ENCODE results near the gene CCDC171. TPM values are rescaled to one million over a fixed set of nuclear protein-coding genes. Genes with fewer than 3 reads are reported as not detected.

CCDC171 gene
- total RNA-seq, 2 donors from 2014 or later: 0.52 to 1.5 TPM

DNA sequence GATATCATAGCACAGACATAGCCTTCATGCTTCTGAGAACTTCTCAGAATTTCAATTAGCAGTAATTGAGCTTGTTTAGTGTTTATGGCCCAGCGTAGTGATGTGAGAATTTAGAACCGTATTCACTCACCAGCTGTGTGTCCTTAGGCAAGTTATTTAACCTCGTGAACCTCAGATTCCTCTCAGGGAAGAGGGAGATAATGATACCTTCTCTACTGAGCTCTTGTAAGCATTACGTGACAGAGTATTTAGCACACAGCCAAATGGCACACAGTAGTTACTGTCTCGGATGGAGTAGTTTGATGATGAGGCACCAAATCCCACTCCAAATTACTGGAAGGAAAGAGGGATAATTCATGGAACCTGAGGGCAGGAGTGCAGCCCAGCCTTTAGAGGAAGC is 429.3 kb downstream of the CCDC171 start:
- no peaks in the 10 kb centered on the region for H3K9me3 ChIP-seq (ENCODE audit: control insufficient read depth, low read length, poor library complexity, severe bottlenecking)
- Mint-ChIP-seq H3K27ac (no peak overlapping the region), H3K27me3 (no peaks in the 10 kb centered on the region), H3K4me1 (no peaks in the 10 kb centered on the region), H3K36me3 (ENCODE audit: low read depth) (no peaks in the 10 kb centered on the region), H3K4me3 (no peak overlapping the region)
- DNase-seq: no peak
- no peak for ATAC-seq

DNA sequence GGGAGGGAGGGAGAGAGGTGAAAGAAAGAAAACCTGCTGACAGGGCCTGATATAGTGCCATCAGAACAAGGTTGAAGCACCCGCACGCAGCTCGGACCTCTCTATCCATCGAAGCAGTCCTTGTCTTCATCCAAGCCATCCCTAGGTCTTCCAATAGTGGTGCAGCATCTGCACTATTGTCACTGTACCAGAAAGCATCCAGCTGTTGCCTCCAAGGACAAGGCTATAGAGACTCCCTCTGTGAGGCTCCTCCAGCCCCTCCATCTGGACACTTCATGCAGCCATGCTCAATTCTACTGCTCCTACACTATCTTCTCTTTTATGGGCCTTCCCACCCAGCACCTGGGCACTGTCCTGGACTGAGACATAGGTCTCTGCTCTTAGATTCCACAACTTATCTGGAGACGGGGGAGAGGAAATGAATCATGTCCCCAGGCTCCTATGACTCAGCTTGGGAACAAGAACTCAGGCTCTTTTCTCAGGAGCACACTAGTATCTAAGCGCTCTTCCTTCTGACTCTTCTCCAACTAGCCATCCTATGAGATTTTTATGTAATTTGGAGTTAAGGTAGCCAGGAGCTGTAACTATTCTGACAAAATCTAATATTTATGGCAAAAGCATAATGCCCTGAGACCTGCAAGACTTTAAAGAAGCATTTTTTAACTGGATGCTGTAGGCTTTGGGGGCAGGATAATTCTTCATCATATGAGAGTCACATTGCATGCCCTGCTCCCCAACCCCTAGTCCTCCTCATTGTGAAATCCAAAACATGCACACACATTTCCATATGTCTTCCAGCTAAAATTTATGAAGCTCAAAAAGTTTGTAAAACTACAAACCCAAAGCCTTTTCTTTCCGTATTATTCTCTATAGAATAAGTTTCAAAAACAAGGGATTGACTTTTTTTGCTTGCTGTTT is 446.8 kb downstream of the CCDC171 start:
- Mint-ChIP-seq H3K27ac (no peak overlapping the region), H3K4me3 (no peak overlapping the region), H3K36me3 (ENCODE audit: low read depth) (no peaks in the 10 kb centered on the region), H3K27me3 (no peaks in the 10 kb centered on the region), H3K4me1 (no peaks in the 10 kb centered on the region)
- H3K9me3 ChIP-seq (ENCODE audit: control insufficient read depth, low read length, poor library complexity, severe bottlenecking): peaks cover 3% of the 10 kb centered on the region
- no peak for DNase-seq
- ATAC-seq: no peak

DNA sequence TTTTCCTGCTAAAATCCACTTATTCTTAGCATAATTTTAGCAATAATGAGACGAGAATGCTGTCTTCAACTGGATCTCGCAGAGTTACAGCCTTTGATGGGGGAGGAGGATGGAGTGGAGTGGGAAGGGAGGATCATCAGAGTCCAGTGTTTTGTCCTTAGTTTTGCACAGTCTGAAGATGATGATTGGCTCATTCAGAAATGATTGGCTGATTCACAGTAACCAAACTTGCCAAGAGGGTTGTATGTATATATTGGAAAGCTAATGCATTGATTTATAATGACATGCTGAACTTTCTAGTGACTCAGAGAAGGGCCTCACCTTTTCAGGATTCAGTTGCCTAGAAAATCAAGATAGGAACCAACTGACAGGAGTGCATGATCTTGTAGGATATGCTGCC is 448.0 kb downstream of the CCDC171 start:
- Mint-ChIP-seq H3K4me1 (no peaks in the 10 kb centered on the region), H3K36me3 (ENCODE audit: low read depth) (no peaks in the 10 kb centered on the region), H3K27ac (no peak overlapping the region), H3K27me3 (no peaks in the 10 kb centered on the region), H3K4me3 (no peak overlapping the region)
- peaks cover 3% of the 10 kb centered on the region for H3K9me3 ChIP-seq (ENCODE audit: control insufficient read depth, low read length, poor library complexity, severe bottlenecking)
- DNase-seq: no peak
- ATAC-seq: no peak

DNA sequence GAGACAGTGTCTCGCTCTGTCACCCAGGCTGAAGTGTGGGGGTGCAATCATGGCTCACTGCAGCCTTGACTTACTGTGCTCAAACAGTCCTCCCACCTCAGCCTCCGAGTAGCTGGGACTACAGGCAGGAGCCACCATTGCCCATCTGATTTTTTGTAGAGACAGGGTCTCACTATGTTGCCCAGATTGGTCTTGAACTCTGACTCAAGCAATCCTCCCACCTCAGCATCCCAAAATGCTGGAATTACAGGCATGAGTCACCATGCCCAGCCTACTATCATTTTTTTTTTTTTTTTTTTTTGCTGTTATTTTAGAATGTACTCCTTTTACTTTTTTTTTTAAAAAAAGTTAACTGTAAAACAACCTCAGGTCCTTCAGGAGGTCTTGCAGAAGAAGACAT is 449.0 kb downstream of the CCDC171 start:
- peaks cover 3% of the 10 kb centered on the region for H3K9me3 ChIP-seq (ENCODE audit: control insufficient read depth, low read length, poor library complexity, severe bottlenecking)
- Mint-ChIP-seq H3K36me3 (ENCODE audit: low read depth) (no peaks in the 10 kb centered on the region), H3K27ac (no peak overlapping the region), H3K4me1 (no peaks in the 10 kb centered on the region), H3K4me3 (no peak overlapping the region), H3K27me3 (no peaks in the 10 kb centered on the region)
- ATAC-seq: no peak
- DNase-seq: no peak

DNA sequence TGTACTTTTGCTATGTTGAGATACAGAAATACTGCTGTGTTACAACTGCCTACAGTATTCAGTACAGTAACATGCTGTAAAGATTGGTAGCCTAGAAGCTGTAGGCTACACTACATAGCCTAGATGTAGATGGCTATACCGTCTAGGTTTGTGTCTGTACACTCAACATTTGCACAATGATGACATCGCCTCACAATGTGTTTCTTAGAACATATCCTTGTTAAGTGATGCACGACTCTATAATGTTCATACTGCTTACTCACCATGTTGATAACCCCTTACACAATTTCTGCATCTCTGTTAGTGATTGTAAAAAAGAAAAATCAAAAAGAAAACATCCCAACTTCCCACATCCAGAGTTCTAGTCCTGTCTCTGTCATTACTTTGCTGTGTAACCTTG is 450.0 kb downstream of the CCDC171 start:
- ATAC-seq (no peak), DNase-seq (no peak)
- Mint-ChIP-seq H3K27ac (no peak overlapping the region), H3K36me3 (ENCODE audit: low read depth) (no peaks in the 10 kb centered on the region), H3K27me3 (no peaks in the 10 kb centered on the region), H3K4me1 (no peaks in the 10 kb centered on the region), H3K4me3 (no peak overlapping the region)
- peaks cover 3% of the 10 kb centered on the region for H3K9me3 ChIP-seq (ENCODE audit: control insufficient read depth, low read length, poor library complexity, severe bottlenecking)

DNA sequence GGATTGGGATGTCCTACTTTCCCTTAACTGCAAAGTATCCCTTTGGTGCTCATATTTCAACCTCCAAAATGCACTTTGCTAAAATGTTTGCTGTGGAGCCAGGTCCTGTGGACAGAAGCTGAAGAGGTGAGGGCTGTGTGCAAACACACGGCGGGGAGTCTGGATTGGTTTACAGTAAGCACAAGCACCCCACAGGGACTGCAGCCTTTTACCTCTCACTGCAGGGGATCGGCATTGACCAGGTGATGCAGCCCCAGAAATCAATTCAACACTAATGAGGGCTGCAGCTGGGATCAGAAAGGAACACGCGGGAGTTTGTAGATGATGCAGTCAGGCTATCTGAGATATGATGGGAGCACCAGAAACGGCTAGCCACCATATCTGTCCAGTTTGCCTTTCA is 450.9 kb downstream of the CCDC171 start:
- H3K27ac Mint-ChIP-seq: no peak overlapping the region
- no peaks in the 10 kb centered on the region for H3K4me1 Mint-ChIP-seq
- H3K4me3 Mint-ChIP-seq: no peak overlapping the region
- peaks cover 3% of the 10 kb centered on the region for H3K9me3 ChIP-seq (ENCODE audit: control insufficient read depth, low read length, poor library complexity, severe bottlenecking)
- no peak for DNase-seq
- H3K27me3 Mint-ChIP-seq: no peaks in the 10 kb centered on the region
- no peaks in the 10 kb centered on the region for H3K36me3 Mint-ChIP-seq (ENCODE audit: low read depth)
- ATAC-seq: no peak

DNA sequence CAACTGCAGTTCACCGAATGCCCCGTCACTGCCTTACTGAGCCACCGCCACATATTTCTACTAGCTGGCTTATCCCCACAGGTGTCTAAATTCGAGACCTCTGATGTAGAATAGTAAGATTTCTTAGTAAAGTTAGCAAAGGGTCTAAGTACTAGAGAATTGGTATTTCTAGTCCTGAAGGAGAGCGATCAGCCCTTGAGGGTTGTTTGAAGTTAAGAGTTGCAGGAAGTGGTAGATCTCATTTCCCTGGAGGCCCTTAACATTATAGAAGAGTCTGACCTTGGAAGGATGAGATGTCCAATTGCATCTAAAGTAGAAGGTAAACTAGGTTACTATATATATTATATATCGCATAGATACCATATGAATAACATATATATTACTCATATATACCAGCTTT is 451.8 kb downstream of the CCDC171 start:
- Mint-ChIP-seq H3K36me3 (ENCODE audit: low read depth) (no peaks in the 10 kb centered on the region), H3K4me1 (no peaks in the 10 kb centered on the region), H3K27me3 (no peaks in the 10 kb centered on the region), H3K27ac (no peak overlapping the region), H3K4me3 (no peak overlapping the region)
- no peak for DNase-seq
- peaks cover 3% of the 10 kb centered on the region for H3K9me3 ChIP-seq (ENCODE audit: control insufficient read depth, low read length, poor library complexity, severe bottlenecking)
- no peak for ATAC-seq

DNA sequence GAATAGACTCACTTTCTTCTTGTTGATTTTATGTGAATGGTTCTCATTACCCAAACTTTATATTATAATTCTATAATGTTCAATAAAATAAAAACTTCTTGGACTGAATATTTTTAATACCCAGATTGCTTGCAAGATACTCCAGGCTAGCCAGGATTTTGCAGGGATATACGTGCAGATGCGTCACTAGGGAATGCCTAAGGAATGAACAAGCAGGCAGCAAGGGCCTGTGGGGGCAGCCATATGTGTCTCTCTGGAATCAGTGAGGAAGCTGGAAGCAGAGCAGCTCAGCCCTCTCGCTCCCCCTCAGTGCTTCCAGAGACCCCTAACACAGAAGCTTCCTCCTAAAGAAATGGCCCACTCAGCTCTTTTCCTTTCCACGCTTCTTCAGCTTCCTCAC is 457.4 kb downstream of the CCDC171 start:
- Mint-ChIP-seq H3K27me3 (no peaks in the 10 kb centered on the region), H3K4me1 (no peaks in the 10 kb centered on the region), H3K4me3 (no peak overlapping the region), H3K36me3 (ENCODE audit: low read depth) (no peaks in the 10 kb centered on the region), H3K27ac (no peak overlapping the region)
- H3K9me3 ChIP-seq (ENCODE audit: control insufficient read depth, low read length, poor library complexity, severe bottlenecking): no peaks in the 10 kb centered on the region
- ATAC-seq: no peak
- DNase-seq: no peak

DNA sequence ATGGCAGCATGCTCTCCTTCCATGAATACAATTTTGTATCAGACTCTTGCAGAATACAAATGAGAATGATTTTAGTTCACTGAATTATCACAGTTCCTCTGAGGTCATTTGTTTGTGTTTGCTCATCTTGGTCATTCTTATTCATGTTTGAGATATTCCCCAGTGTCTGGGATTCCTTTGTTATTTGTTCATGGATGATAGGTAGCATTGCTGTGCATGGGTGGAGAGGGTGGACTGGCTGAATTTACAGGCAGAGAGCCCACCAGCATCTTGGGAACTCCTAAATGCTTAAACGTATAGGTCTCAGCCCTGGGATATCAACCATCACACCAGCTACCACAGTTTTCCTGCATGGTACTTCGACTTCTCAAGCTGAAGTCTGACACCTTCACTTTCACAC is 459.8 kb downstream of the CCDC171 start:
- no peak for ATAC-seq
- no peak for DNase-seq
- Mint-ChIP-seq H3K36me3 (ENCODE audit: low read depth) (no peaks in the 10 kb centered on the region), H3K4me1 (no peaks in the 10 kb centered on the region), H3K27ac (no peak overlapping the region), H3K4me3 (no peak overlapping the region), H3K27me3 (no peaks in the 10 kb centered on the region)
- no peaks in the 10 kb centered on the region for H3K9me3 ChIP-seq (ENCODE audit: control insufficient read depth, low read length, poor library complexity, severe bottlenecking)

DNA sequence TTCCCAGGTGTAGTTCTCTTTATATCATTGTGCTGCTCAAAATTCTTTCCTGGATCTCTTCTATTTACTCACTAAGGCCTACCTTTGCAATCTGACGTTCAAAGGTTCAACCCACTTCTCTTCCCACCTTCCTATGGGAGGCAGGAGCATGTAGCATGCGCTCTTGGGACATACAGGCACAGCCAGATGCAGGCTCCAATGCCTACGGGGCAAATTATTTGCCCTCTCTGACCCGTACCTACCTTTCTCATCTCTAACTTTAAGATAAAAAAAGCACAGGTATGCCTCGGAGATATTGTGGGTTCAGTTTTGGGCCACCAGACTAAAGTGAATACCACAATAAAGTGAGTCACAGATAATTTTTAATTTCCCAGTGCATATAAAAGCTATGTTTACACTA is 460.5 kb downstream of the CCDC171 start:
- no peaks in the 10 kb centered on the region for H3K9me3 ChIP-seq (ENCODE audit: control insufficient read depth, low read length, poor library complexity, severe bottlenecking)
- Mint-ChIP-seq H3K4me1 (no peaks in the 10 kb centered on the region), H3K36me3 (ENCODE audit: low read depth) (no peaks in the 10 kb centered on the region), H3K4me3 (no peak overlapping the region), H3K27me3 (no peaks in the 10 kb centered on the region), H3K27ac (no peak overlapping the region)
- ATAC-seq (no peak), DNase-seq (no peak)

DNA sequence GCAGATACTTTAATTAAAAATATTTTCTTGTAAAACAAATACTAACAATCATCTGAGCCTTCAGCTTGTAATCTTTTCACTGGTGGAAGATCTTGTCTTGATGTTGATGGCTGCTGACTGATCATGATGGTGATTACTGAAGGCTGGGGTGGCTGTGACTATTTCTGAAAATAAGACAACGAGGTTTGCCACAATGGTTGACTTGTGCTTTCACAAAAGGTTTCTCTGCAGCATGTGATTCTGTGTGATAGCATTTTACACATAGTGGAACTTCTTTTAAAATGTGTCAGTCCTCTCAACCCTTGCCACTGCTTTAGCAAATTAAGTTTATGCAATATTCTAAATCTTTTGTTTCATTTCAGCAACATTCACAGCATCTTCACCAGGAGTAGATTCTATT is 461.0 kb downstream of the CCDC171 start:
- ATAC-seq (no peak), DNase-seq (no peak)
- no peak overlapping the region for H3K27ac Mint-ChIP-seq
- H3K36me3 Mint-ChIP-seq (ENCODE audit: low read depth): no peaks in the 10 kb centered on the region
- no peaks in the 10 kb centered on the region for H3K9me3 ChIP-seq (ENCODE audit: control insufficient read depth, low read length, poor library complexity, severe bottlenecking)
- no peaks in the 10 kb centered on the region for H3K4me1 Mint-ChIP-seq
- no peak overlapping the region for H3K4me3 Mint-ChIP-seq
- no peaks in the 10 kb centered on the region for H3K27me3 Mint-ChIP-seq

DNA sequence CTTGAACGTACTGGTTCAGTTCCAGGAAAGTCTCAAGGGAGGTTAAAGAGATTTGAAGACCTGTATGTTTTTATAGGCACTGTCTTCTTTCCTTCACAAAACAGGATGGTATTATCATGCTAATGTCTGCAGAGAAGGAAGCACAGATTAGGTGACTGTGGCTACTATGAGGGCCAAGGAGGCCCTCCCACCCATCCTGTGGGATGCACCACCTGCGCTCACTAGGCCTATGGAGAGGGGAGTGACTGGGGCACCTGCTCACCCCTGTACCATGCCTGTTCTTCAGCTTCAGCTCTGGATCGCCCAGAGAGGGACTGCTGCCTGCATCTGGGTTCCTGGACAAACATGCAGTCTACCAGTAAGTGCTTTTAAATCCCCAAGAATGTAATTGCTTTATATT is 469.4 kb downstream of the CCDC171 start:
- H3K27ac Mint-ChIP-seq: no peak overlapping the region
- H3K9me3 ChIP-seq (ENCODE audit: control insufficient read depth, low read length, poor library complexity, severe bottlenecking): no peaks in the 10 kb centered on the region
- no peak overlapping the region for H3K4me3 Mint-ChIP-seq
- DNase-seq (no peak), ATAC-seq (no peak)
- no peaks in the 10 kb centered on the region for H3K4me1 Mint-ChIP-seq
- no peaks in the 10 kb centered on the region for H3K27me3 Mint-ChIP-seq
- no peaks in the 10 kb centered on the region for H3K36me3 Mint-ChIP-seq (ENCODE audit: low read depth)

DNA sequence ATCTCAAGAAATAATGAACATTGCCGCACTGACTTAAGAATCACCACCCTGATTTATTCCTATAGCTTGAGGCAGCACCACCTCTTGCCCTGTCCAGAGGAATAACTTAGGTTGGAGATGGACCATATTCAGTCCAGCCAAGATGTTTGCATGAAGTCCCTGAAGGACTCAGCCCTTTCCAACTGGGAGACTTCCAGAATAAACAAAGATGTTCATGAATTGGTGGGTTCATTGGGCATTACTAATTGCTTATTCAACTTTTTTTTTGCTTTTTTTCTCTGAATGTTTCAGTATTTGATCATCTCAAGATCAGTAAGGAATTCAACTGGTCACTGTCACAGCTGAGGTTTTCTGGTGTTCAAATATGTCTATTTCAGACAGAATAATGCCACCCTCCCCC is 470.6 kb downstream of the CCDC171 start:
- no peaks in the 10 kb centered on the region for H3K36me3 Mint-ChIP-seq (ENCODE audit: low read depth)
- DNase-seq: no peak
- H3K4me1 Mint-ChIP-seq: no peaks in the 10 kb centered on the region
- no peak overlapping the region for H3K4me3 Mint-ChIP-seq
- ATAC-seq: no peak
- no peak overlapping the region for H3K27ac Mint-ChIP-seq
- no peaks in the 10 kb centered on the region for H3K27me3 Mint-ChIP-seq
- H3K9me3 ChIP-seq (ENCODE audit: control insufficient read depth, low read length, poor library complexity, severe bottlenecking): no peaks in the 10 kb centered on the region
